SIG-M5 treated with dmso at 0.1 percent for 504 hours (cell line): Measurements from ENCODE around the gene L3MBTL2.
"Not testable (repeated sequence)": the region's sequence is repeated elsewhere in the genome, so short reads cannot be mapped to it uniquely, and the experiment has no call there.

Source experiments
- DNase-seq: peaks from one replicate; lab custom pipeline; 2025; ENCODE audit not compliant: unreplicated experiment; lab: John Stamatoyannopoulos, UW

Gene L3MBTL2

GRCh38 chr22:41204992-41205900 lies at the start of gene L3MBTL2:
Gene L3MBTL2 (plus strand): TSS chr22:41205312. CDS start chr22:41205363, 51 bp downstream.
- peak; percentile 92 for DNase-seq

- no peak for DNase-seq
Observed at GRCh38 chr22:41157083-41157482, 48.0 kb upstream of the L3MBTL2 start.

GRCh38 chr22:41169157-41169556 lies 36.0 kb upstream of the L3MBTL2 start:
- DNase-seq: no peak

GRCh38 chr22:41171996-41172395 lies 33.1 kb upstream of the L3MBTL2 start:
- DNase-seq: no peak

DNA sequence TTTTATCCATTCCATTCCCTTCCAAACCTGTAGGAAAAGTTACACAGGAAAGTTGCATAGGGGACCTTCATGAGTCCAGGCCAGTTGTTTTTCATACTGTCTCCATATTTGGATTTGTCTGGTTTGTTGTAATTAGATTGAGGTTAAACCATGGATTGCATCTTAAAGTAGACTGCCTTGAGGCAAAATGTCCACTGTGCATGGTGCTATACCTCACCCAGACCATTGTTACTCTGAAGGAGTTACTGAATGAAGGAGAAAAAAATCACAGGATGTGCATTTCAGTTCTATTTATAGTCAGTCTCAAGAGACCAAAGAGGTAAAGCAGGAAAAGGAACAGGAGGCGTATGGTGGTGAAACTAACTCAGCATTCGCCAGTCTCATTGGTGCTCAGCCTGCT lies 29.6 kb upstream of the L3MBTL2 start:
- no peak for DNase-seq

GRCh38 chr22:41177040-41177621 lies 28.0 kb upstream of the L3MBTL2 start:
- DNase-seq: no peak

DNA sequence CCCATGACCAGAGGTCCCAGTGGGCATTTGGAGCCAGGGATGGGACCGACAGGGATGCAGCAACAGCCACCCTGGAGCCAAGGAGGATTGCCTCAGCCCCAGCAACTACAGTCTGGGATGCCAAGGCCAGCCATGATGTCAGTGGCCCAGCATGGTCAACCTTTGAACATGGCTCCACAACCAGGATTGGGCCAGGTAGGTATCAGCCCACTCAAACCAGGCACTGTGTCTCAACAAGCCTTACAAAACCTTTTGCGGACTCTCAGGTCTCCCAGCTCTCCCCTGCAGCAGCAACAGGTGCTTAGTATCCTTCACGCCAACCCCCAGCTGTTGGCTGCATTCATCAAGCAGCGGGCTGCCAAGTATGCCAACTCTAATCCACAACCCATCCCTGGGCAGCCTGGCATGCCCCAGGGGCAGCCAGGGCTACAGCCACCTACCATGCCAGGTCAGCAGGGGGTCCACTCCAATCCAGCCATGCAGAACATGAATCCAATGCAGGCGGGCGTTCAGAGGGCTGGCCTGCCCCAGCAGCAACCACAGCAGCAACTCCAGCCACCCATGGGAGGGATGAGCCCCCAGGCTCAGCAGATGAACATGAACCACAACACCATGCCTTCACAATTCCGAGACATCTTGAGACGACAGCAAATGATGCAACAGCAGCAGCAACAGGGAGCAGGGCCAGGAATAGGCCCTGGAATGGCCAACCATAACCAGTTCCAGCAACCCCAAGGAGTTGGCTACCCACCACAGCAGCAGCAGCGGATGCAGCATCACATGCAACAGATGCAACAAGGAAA lies 27.3 kb upstream of the L3MBTL2 start:
- DNase-seq: no peak

GRCh38 chr22:41178425-41178975 lies 26.6 kb upstream of the L3MBTL2 start:
- no peak for DNase-seq

DNA sequence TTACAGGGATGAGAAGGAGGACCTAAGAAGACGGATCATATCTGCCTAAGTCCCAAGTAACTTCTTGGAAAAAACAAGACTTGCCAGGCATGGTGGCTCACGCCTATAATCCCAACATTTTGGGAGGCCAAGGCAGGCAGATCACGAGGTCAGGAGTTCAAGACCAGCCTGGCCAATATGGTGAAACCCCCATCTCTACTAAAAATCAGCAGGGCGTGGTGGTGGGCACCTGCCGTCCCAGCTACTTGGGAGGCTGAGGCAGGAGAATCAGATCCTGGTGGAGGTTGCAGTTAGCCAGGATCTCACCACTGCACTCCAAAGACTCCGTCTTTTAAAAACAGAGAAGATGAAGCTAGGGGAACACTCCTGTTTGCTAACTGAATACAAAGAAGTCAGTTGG lies 24.8 kb upstream of the L3MBTL2 start:
- DNase-seq: not testable (repeated sequence)

- DNase-seq: no peak
Observed at GRCh38 chr22:41180926-41181325, 24.2 kb upstream of the L3MBTL2 start.

DNA sequence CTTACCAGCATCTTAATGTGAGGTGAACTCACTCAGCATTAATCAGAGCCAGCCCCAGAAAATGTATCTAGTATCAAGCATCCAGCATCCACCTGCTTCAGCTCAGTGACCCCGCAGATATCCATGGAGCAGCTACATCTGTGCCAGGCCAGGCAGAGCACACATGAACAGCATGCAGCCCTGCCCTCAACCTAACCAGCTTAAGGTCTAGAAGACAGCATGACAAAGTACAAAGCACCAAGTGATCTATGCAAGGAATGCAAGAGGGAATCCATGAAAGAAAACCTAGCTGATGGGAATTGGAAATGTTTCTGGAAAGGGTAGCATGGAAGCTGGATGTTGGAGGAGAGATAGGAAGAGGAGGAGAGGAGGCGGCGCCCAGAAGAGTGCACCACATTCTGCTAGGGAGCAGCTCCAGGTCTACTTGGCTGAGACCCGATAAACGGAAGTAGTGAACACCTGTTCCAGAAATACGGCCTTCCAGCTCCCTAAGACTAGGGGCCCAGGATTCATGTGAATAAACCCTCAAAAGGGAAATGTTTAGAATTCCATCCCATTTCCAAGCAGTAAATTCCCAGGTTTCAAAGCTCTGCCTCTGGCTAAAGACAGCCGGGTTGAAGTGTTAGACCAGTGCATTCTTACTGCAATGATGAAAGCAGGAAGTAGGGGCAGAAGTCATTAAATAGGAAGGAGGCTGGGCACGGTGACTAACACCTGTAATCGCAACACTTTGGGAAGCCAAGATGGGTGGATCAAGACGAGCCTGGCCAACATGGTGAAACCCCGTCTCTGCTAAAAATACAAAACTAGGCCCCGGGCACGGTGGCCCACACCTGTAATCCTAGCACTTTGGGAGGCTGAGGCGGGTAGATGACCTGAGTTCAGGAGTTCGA lies 23.5 kb upstream of the L3MBTL2 start:
- peak; percentile 48 for DNase-seq

- DNase-seq: no peak
Observed at GRCh38 chr22:41184679-41185078, 20.4 kb upstream of the L3MBTL2 start.

DNA sequence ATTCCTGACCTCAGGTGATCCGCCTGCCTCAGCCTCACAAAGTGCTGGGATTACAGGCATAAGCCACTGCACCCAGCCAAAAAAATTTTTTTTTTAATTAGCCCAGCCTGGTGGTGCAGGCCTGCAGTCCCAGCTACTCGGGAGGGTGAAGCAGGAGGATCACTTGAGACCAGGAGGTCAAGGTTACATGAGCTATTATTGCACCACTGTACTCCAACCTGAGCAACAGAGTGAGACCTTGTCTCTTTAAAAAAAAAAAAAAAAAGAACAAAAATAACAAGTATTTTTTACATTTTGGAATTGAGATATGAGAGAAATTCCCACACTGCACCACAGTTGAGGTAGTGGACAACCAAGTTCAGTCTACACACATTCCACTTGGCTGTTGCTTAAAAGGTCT lies 13.6 kb upstream of the L3MBTL2 start:
- no peak for DNase-seq

DNA sequence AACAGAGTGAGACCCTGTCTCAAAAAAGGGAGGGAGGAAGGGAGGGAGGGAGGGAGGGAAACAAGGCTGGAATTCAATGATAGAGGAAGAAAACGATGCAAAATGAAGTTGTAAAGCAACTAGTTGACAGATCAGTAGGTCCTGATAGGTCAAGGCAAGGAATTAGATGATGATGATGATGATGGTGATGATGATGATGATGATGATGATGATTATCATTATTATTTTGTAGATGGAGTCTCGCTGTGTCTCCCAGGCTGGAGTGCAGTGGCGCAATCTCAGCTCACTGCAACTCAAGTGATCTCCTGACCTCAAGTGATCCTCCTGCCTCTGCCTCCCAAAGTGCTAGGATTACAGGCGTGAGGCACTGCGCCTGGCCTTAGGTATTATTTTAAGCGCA lies 11.3 kb upstream of the L3MBTL2 start:
- no peak for DNase-seq

GRCh38 chr22:41197038-41197972 lies 7.8 kb upstream of the L3MBTL2 start:
- DNase-seq: peak; percentile 60

DNA sequence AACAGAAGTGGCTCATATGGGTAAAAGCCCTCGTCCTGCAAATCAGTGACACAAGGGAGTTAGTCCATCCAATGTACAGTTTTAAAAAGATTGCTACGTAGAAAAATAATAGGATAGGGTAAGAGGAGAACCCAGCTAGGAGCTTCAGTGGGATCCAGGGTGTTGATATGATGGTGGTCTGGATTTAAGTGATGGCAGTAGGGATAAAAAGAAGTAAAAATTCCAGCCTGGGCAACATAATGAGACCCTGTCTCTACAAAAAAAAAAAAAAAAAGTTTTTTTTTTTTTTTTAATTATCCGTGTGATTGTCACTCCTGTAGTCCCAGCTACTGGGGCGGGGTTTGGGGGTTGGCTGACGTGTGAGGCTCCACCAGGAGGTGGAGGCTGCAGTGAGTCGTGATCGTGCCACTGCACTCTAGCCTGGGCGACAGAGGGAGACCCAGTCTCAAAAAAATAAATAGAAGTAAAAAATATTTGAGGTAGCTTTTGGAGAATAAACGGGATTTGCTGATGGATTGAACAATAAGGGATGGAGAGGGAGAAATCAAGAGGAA lies 7.0 kb upstream of the L3MBTL2 start:
- DNase-seq: peak; percentile 53

DNA sequence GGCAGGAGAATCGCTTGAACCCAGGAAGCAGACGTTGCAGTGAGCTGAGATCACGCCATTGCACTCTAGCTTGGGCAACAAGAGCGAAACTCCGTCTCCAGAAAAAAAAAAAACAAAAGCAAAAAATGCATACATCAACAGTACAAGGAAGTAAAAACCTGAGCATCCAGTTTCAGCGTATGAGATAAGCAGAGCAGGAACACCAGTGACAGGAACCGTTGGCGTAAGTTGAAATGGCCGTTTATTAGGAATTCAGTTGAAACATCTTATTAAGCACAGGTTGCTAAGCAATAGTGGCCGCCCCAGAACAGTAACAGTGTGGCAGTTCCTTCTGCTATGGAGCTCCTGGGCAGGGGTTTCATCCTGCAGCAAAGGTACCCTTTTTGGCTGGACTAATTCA lies 4.0 kb upstream of the L3MBTL2 start:
- no peak for DNase-seq

GRCh38 chr22:41203118-41203517 lies 2.0 kb upstream of the L3MBTL2 start:
- DNase-seq: no peak

DNA sequence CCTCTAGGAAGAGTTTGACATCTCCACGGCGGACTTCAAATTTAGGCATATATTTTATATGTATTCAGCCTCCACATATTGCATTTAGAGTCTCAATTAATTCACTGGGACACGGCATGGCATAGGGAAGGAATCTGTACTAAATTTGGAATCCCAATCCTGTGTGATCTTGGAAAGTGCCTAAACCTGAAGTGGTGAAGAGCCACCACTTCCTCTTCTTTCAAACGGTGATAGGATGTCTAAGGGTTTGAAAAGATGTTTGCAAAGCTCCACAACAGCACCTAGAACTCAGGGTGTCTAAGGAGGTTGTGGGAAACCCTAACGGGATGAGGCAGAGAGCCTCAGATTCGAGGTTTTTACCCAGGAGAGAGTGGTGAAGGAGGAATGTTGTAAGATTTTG lies 1.0 kb upstream of the L3MBTL2 start:
- DNase-seq: no peak
